Ureter (tissue), 1 donor: ENCODE results near the gene SLC6A8. TPM values are rescaled to one million over a fixed set of nuclear protein-coding genes. Genes with fewer than 3 reads are reported as not detected.

ENCODE experiments used
- total RNA-seq: library from RNA; stranded (reverse); gene quantifications from one replicate; pipeline ENCODE4 v1.2.4, GENCODE V29; 2023
- donor health status: DM: yes; HTN: yes; CAD: no.

Gene SLC6A8
- total RNA-seq, 1 donor from 2014 or later = 70.3 TPM

Other genes with a start within 250 kb of the SLC6A8 start
- 2.1 TPM for gene TREX2, start 241.9 kb upstream of the SLC6A8 start, total RNA-seq
- gene HAUS7, start 217.3 kb upstream of the SLC6A8 start, total RNA-seq = 33.3 TPM
- 77.5 TPM for gene BGN, start 192.9 kb upstream of the SLC6A8 start, total RNA-seq
- gene ATP2B3, start 170.3 kb upstream of the SLC6A8 start, total RNA-seq = not detected
- gene CCNQ, start 88.8 kb upstream of the SLC6A8 start, total RNA-seq = 15.0 TPM
- 2.7 TPM for gene DUSP9, start 40.7 kb upstream of the SLC6A8 start, total RNA-seq
- 12.3 TPM for gene PNCK, start 14.1 kb upstream of the SLC6A8 start, total RNA-seq
- gene BCAP31, start 36.5 kb downstream of the SLC6A8 start, total RNA-seq = 315 TPM
- 15.1 TPM for gene ABCD1, start 36.9 kb downstream of the SLC6A8 start, total RNA-seq
- gene PLXNB3, start 76.3 kb downstream of the SLC6A8 start, total RNA-seq = 42.8 TPM
- gene SRPK3, start 93.1 kb downstream of the SLC6A8 start, total RNA-seq = 2.7 TPM
- gene IDH3G, start 106.4 kb downstream of the SLC6A8 start, total RNA-seq = 57.0 TPM
- 253 TPM for gene SSR4, start 106.7 kb downstream of the SLC6A8 start, total RNA-seq
- 10.6 TPM for gene PDZD4, start 142.6 kb downstream of the SLC6A8 start, total RNA-seq
- 3.8 TPM for gene L1CAM, start 198.2 kb downstream of the SLC6A8 start, total RNA-seq
- gene AVPR2, start 216.7 kb downstream of the SLC6A8 start, total RNA-seq = 2.3 TPM
- 43.7 TPM for gene ARHGAP4, start 238.3 kb downstream of the SLC6A8 start, total RNA-seq
- 83.7 TPM for gene NAA10, start 247.1 kb downstream of the SLC6A8 start, total RNA-seq